Measurements from ENCODE around the gene SLC5A11.

The SLC5A11 gene

GRCh38 chr16:24851700-24852099, 5.9 kb downstream of the SLC5A11 start:
- TF ChIP-seq EP300 (IDR thresholded peaks at IDR 0.05; ENCODE audit: borderline replicate concordance) (no peak), REST (IDR thresholded peaks at IDR 0.05; ENCODE audit: low read depth) (no peak), MAX (IDR thresholded peaks at IDR 0.05) (no peak), CREB1 (IDR thresholded peaks at IDR 0.05; ENCODE audit: low read depth) (no peak), TEAD4 (IDR thresholded peaks at IDR 0.05) (no peak), ZBTB7A (IDR thresholded peaks at IDR 0.05; ENCODE audit: low read depth) (no peak), NFIC (IDR thresholded peaks at IDR 0.05) (no peak), TCF12 (IDR thresholded peaks at IDR 0.05; ENCODE audit: low read depth) (no peak), YY1 (IDR thresholded peaks at IDR 0.05; ENCODE audit: low read depth) (no peak)

GRCh38 chr16:24852281-24852721, 6.5 kb downstream of the SLC5A11 start:
- TF ChIP-seq YY1 (IDR thresholded peaks at IDR 0.05; ENCODE audit: low read depth) (no peak), NFIC (IDR thresholded peaks at IDR 0.05) (no peak), CEBPB (IDR thresholded peaks at IDR 0.05) (no peak), MAX (IDR thresholded peaks at IDR 0.05) (no peak), CREB1 (IDR thresholded peaks at IDR 0.05; ENCODE audit: low read depth) (no peak), FOXM1 (IDR thresholded peaks at IDR 0.05; ENCODE audit: borderline replicate concordance, low read depth) (no peak), TEAD4 (IDR thresholded peaks at IDR 0.05) (no peak), RAD21 (IDR thresholded peaks at IDR 0.05; ENCODE audit: low read depth) (no peak), REST (IDR thresholded peaks at IDR 0.05; ENCODE audit: low read depth) (no peak), TAF1 (IDR thresholded peaks at IDR 0.05; ENCODE audit: low read depth) (no peak), EGR1 (IDR thresholded peaks at IDR 0.05) (no peak), USF1 (IDR thresholded peaks at IDR 0.05) (no peak), EP300 (IDR thresholded peaks at IDR 0.05; ENCODE audit: borderline replicate concordance) (no peak), ZBTB7A (IDR thresholded peaks at IDR 0.05; ENCODE audit: low read depth) (no peak), TCF12 (IDR thresholded peaks at IDR 0.05; ENCODE audit: low read depth) (no peak)

- no peak for TF ChIP-seq EP300 (IDR thresholded peaks at IDR 0.05; ENCODE audit: borderline replicate concordance)
- no peak for TF ChIP-seq TCF12 (IDR thresholded peaks at IDR 0.05; ENCODE audit: low read depth)
- TF ChIP-seq EGR1 (IDR thresholded peaks at IDR 0.05): no peak
- TF ChIP-seq REST (IDR thresholded peaks at IDR 0.05; ENCODE audit: low read depth): no peak
- no peak for TF ChIP-seq TAF1 (IDR thresholded peaks at IDR 0.05; ENCODE audit: low read depth)
- no peak for TF ChIP-seq MAX (IDR thresholded peaks at IDR 0.05)
- no peak for TF ChIP-seq ZBTB7A (IDR thresholded peaks at IDR 0.05; ENCODE audit: low read depth)
Measured at GRCh38 chr16:24853169-24853824, 7.5 kb downstream of the SLC5A11 start.

GRCh38 chr16:24853830-24854229, 8.1 kb downstream of the SLC5A11 start:
- TF ChIP-seq CREB1 (IDR thresholded peaks at IDR 0.05; ENCODE audit: low read depth) (no peak), RAD21 (IDR thresholded peaks at IDR 0.05; ENCODE audit: low read depth) (no peak), TAF1 (IDR thresholded peaks at IDR 0.05; ENCODE audit: low read depth) (no peak), FOXM1 (IDR thresholded peaks at IDR 0.05; ENCODE audit: borderline replicate concordance, low read depth) (no peak), USF1 (IDR thresholded peaks at IDR 0.05) (no peak), EGR1 (IDR thresholded peaks at IDR 0.05) (no peak)

All from Ishikawa (cell line).